Upper lobe of left lung (tissue), 6 donors: ENCODE measurements around the gene B4GALNT4. TPM values are rescaled to one million over a fixed set of nuclear protein-coding genes. Genes with fewer than 3 reads are reported as not detected.

Experiments
- ATAC-seq, 2 donors: fragments of 200-7000 bp; cut with Tn5 transposase; one replicate each; pipeline ENCODE4 v1.9.1; 2022; ENCODE audit warnings: mild to moderate bottlenecking in 2 of 2, moderate library complexity in 2 of 2; ENCODE audit not compliant: low FRiP score in 2 of 2
- DNase-seq, 2 donors: peaks; one replicate each; pipeline ENCODE4 v3.0.0-alpha.2; 2019 to 2020
- H3K27ac ChIP-seq, 4 donors: fragments of 200-600 bp; sonication (generic); one replicate each; pipeline ENCODE4 v1.5.1; 2016 to 2019
- H3K27me3 ChIP-seq, 4 donors: fragments of 200-600 bp; sonication (generic); one replicate each; pipeline ENCODE4 v1.5.1; 2017 to 2019
- H3K36me3 ChIP-seq, 4 donors: fragments of 200-600 bp; sonication (generic); one replicate each; pipeline ENCODE4 v1.5.1; 2016 to 2019
- H3K4me1 ChIP-seq, 4 donors: fragments of 200-600 bp; sonication (generic); one replicate each; pipeline ENCODE4 v1.5.1; 2018 to 2019
- H3K4me3 ChIP-seq, 4 donors: fragments of 200-600 bp; sonication (generic); one replicate each; pipeline ENCODE4 v1.5.1; 2017 to 2019; ENCODE audit warnings: mild to moderate bottlenecking in 2 of 4, moderate library complexity in 1 of 4
- H3K9me3 ChIP-seq, 4 donors: fragments of 200-600 bp; sonication (generic); one replicate each; pipeline ENCODE4 v1.5.1; 2018 to 2019
- EP300 ChIP-seq, 4 donors: sonication (generic); formaldehyde crosslinking; IDR thresholded peaks; one replicate each; pipeline ENCODE4 v1.5.1; 2017; ENCODE audit warnings: antibody characterized with exemption in 4 of 4, control low read depth in 2 of 4
- POLR2A ChIP-seq, 4 donors: fragments of 450-650 bp; IDR thresholded peaks; one replicate each; pipeline ENCODE4 v1.5.1; 2016 to 2017; ENCODE audit warnings: antibody characterized with exemption in 4 of 4, mild to moderate bottlenecking in 2 of 4
- POLR2AphosphoS5 ChIP-seq, 2 donors: sonication (generic); formaldehyde crosslinking; IDR thresholded peaks; one replicate each; pipeline ENCODE4 v1.5.1; 2017; ENCODE audit warnings: antibody characterized with exemption in 2 of 2
- WGBS, 2 donors: methylation state at CpG; one replicate each; pipeline ENCODE4 v1.1.5; 2017 to 2018; 5-methylcytosine and 5-hydroxymethylcytosine counted together
- total RNA-seq, 6 donors: library from RNA; depleted of rRNA in 4 of 6; stranded (reverse); fragments of >200 nt in 4 of 6; gene quantifications; one replicate each; pipeline versions ENCODE4 v1.1.0 to v1.2.1, GENCODE V29; 2016 to 2021
- TF ChIP-seq, protein P1 (sequence below), 6 experiments: fragments of 450-650 bp in 4 of 6; fragments of 200-600 bp in 2 of 6; sonication (generic) in 2 of 6; IDR thresholded peaks; one replicate each; pipeline ENCODE4 v1.5.1; 2016 to 2019; ENCODE audit warnings: antibody characterized with exemption in 6 of 6
- donor health status: DM: no; HTN: no; CAD: no; lungs with moderate emphysema.
- donor health status: DM: no; HTN: yes; CAD: no; lungs with severe emphysema.

Gene B4GALNT4
- total RNA-seq, 6 donors from 2014 or later = 0.23 to 2.1 (median 0.54) TPM; not detected in 1

DNA sequence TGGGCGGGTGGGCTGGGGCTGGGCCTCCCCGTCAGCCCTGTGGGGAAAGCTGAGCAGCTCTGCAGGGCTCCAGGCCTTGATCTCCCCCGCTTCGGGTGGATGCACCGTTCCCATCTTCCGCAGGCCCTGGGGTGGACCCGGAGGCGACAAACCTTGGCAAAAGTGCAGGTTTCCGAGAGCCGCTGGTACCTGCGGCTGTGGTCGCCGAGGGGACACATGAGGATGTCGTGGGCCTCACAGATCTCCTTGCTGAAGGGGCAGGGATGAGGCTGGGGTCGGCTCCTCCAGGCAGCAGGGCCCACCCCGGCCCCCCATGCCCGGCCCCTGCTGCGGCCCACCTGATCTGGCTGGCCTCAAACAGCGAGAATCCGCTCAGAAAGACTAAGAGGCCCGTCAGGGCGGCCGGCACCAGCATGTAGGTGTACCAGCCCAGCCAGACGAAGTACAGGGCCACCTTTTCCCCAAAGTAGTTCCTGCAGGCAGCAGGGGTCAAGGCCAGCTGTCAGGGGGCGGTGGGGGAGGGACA, 60.7 kb downstream of the B4GALNT4 start:
- Histone ChIP-seq H3K27ac (no peak overlapping the region), H3K4me1 (no peaks in the 10 kb centered on the region), H3K36me3 (no peaks in the 10 kb centered on the region), H3K27me3 (no peaks in the 10 kb centered on the region), H3K4me3 (no peak overlapping the region), H3K9me3 (no peaks in the 10 kb centered on the region)
- no peak for ATAC-seq
- TF ChIP-seq POLR2AphosphoS5 (IDR thresholded peaks at IDR 0.05) (no peak), EP300 (IDR thresholded peaks at IDR 0.05) (no peak), POLR2A (IDR thresholded peaks at IDR 0.05) (no peak)
- TF ChIP-seq, protein P1, sequence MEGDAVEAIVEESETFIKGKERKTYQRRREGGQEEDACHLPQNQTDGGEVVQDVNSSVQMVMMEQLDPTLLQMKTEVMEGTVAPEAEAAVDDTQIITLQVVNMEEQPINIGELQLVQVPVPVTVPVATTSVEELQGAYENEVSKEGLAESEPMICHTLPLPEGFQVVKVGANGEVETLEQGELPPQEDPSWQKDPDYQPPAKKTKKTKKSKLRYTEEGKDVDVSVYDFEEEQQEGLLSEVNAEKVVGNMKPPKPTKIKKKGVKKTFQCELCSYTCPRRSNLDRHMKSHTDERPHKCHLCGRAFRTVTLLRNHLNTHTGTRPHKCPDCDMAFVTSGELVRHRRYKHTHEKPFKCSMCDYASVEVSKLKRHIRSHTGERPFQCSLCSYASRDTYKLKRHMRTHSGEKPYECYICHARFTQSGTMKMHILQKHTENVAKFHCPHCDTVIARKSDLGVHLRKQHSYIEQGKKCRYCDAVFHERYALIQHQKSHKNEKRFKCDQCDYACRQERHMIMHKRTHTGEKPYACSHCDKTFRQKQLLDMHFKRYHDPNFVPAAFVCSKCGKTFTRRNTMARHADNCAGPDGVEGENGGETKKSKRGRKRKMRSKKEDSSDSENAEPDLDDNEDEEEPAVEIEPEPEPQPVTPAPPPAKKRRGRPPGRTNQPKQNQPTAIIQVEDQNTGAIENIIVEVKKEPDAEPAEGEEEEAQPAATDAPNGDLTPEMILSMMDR (IDR thresholded peaks at IDR 0.05) = no peak
- 68 to 70% methylated on average over 2 to 14 of the region's 25 CpGs for WGBS, 2 donors
- peak in 1 of 2 donors; percentile 77 for DNase-seq

Other genes with a start within 250 kb of the B4GALNT4 start
- not detected for gene SCGB1C1, start 176.4 kb upstream of the B4GALNT4 start, total RNA-seq
- 10 to 100 TPM; 24.3 to 70.1 (median 39.0) TPM for gene BET1L, start 162.1 kb upstream of the B4GALNT4 start, total RNA-seq
- gene RIC8A, start 161.8 kb upstream of the B4GALNT4 start, total RNA-seq = 100 to 1,000 TPM in 4 of 6 donors, 10 to 100 TPM in 2; 65.9 to 135 (median 105) TPM
- gene SIRT3, start 133.2 kb upstream of the B4GALNT4 start, total RNA-seq = 10 to 100 TPM; 11.7 to 37.6 (median 24.0) TPM
- 100 to 1,000 TPM in 4 of 6 donors, 10 to 100 TPM in 2; 85.2 to 113 (median 106) TPM for gene PSMD13, start 132.5 kb upstream of the B4GALNT4 start, total RNA-seq
- 1 to 10 TPM; 1.3 to 7.3 (median 3.1) TPM for gene NLRP6, start 91.1 kb upstream of the B4GALNT4 start, total RNA-seq
- 100 to 1,000 TPM in 2 of 6 donors, 10 to 100 TPM in 4; 34.1 to 535 (median 65.2) TPM for gene PGGHG, start 80.4 kb upstream of the B4GALNT4 start, total RNA-seq
- gene IFITM5, start 70.0 kb upstream of the B4GALNT4 start, total RNA-seq = not detected
- 100 to 1,000 TPM; 113 to 704 (median 271) TPM for gene IFITM2, start 61.7 kb upstream of the B4GALNT4 start, total RNA-seq
- gene IFITM1, start 55.5 kb upstream of the B4GALNT4 start, total RNA-seq = 100 to 1,000 TPM in 1 of 6 donors, 10 to 100 TPM in 5; 16.8 to 119 (median 74.5) TPM
- 100 to 1,000 TPM; 132 to 860 (median 360) TPM for gene IFITM3, start 48.6 kb upstream of the B4GALNT4 start, total RNA-seq
- 10 to 100 TPM; 33.4 to 86.3 (median 55.2) TPM for gene PKP3, start 24.7 kb downstream of the B4GALNT4 start, total RNA-seq
- 100 to 1,000 TPM in 3 of 6 donors, 10 to 100 TPM in 3; 54.7 to 116 (median 91.1) TPM for gene SIGIRR, start 45.5 kb downstream of the B4GALNT4 start, total RNA-seq
- gene ANO9, start 72.5 kb downstream of the B4GALNT4 start, total RNA-seq = 10 to 100 TPM; 11.7 to 62.9 (median 18.8) TPM
- gene PTDSS2, start 80.8 kb downstream of the B4GALNT4 start, total RNA-seq = 100 to 1,000 TPM in 1 of 6 donors, 10 to 100 TPM in 5; 29.6 to 188 (median 45.1) TPM
- 100 to 1,000 TPM; 236 to 374 (median 339) TPM for gene RNH1, start 137.7 kb downstream of the B4GALNT4 start, total RNA-seq
- gene HRAS, start 166.1 kb downstream of the B4GALNT4 start, total RNA-seq = 10 to 100 TPM; 45.5 to 85.0 (median 59.9) TPM
- 10 to 100 TPM in 1 of 6 donors, 1 to 10 TPM in 5; 3.5 to 11.5 (median 5.8) TPM for gene LRRC56, start 168.0 kb downstream of the B4GALNT4 start, total RNA-seq
- 10 to 100 TPM in 2 of 6 donors, 1 to 10 TPM in 4; 4.6 to 32.5 (median 6.7) TPM for gene LMNTD2, start 191.2 kb downstream of the B4GALNT4 start, total RNA-seq
- 100 to 1,000 TPM in 5 of 6 donors, 10 to 100 TPM in 1; 80.2 to 222 (median 129) TPM for gene RASSF7, start 191.5 kb downstream of the B4GALNT4 start, total RNA-seq
- 10 to 100 TPM; 25.7 to 93.2 (median 37.9) TPM for gene PHRF1, start 207.0 kb downstream of the B4GALNT4 start, total RNA-seq
- 100 to 1,000 TPM in 2 of 6 donors, 10 to 100 TPM in 4; 32.6 to 123 (median 56.2) TPM for gene IRF7, start 246.5 kb downstream of the B4GALNT4 start, total RNA-seq